GM12801 (cell line): ENCODE results near the gene TRIL.

Experiments used
- TF ChIP-seq, protein P1 (sequence below): IDR thresholded peaks from one replicate; pipeline ENCODE4 v1.5.1; 2011; ENCODE audit warnings: control low read depth; ENCODE audit not compliant: insufficient read length; ENCODE audit errors: extremely low read depth

TRIL gene

GRCh38 chr7:28903730-28904577 lies 54.2 kb downstream of the TRIL start:
- TF ChIP-seq, protein P1, sequence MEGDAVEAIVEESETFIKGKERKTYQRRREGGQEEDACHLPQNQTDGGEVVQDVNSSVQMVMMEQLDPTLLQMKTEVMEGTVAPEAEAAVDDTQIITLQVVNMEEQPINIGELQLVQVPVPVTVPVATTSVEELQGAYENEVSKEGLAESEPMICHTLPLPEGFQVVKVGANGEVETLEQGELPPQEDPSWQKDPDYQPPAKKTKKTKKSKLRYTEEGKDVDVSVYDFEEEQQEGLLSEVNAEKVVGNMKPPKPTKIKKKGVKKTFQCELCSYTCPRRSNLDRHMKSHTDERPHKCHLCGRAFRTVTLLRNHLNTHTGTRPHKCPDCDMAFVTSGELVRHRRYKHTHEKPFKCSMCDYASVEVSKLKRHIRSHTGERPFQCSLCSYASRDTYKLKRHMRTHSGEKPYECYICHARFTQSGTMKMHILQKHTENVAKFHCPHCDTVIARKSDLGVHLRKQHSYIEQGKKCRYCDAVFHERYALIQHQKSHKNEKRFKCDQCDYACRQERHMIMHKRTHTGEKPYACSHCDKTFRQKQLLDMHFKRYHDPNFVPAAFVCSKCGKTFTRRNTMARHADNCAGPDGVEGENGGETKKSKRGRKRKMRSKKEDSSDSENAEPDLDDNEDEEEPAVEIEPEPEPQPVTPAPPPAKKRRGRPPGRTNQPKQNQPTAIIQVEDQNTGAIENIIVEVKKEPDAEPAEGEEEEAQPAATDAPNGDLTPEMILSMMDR = no peak
